Liver (tissue), 3 donors: ENCODE measurements around the gene G6PC1.

Source experiments
- CTCF ChIP-seq: fragments of 150-350 bp; IDR thresholded peaks from 2 replicates; pipeline ENCODE4 v1.5.1; 2017; ENCODE audit warnings: improper control_type of control experiment, low read depth, low read length; ENCODE audit not compliant: missing input control
- EGR1 ChIP-seq, 2 donors: IDR thresholded peaks; 2 replicates each; pipeline ENCODE4 v1.6.1; 2016 to 2018; ENCODE audit warnings: antibody characterized with exemption in 2 of 2, low read depth in 2 of 2
- FOXA1 ChIP-seq: IDR thresholded peaks from 2 replicates; pipeline ENCODE4 v1.6.1; 2016; ENCODE audit warnings: antibody characterized with exemption
- GABPA ChIP-seq, 2 donors: IDR thresholded peaks in 1 of 2; conservative IDR thresholded peaks in 1 of 2; 2 replicates each; pipeline ENCODE4 v1.6.1; 2016; ENCODE audit warnings: antibody characterized with exemption in 2 of 2, mild to moderate bottlenecking in 1 of 2, moderate library complexity in 1 of 2
- HNF4A ChIP-seq, 2 donors: conservative IDR thresholded peaks; 2 replicates each; pipeline ENCODE4 v1.6.1; 2016; ENCODE audit warnings: antibody characterized with exemption in 2 of 2, mild to moderate bottlenecking in 2 of 2
- RAD21 ChIP-seq, 2 donors: IDR thresholded peaks; 2 replicates each; pipeline ENCODE4 v1.6.1; 2016; ENCODE audit warnings: antibody characterized with exemption in 2 of 2, mild to moderate bottlenecking in 2 of 2
- RXRA ChIP-seq, 2 donors: IDR thresholded peaks; 2 replicates each; pipeline ENCODE4 v1.6.1; 2017 to 2018; ENCODE audit warnings: antibody characterized with exemption in 2 of 2, mild to moderate bottlenecking in 1 of 2
- SP1 ChIP-seq: IDR thresholded peaks from 2 replicates; pipeline ENCODE4 v1.6.1; 2018; ENCODE audit warnings: antibody characterized with exemption, mild to moderate bottlenecking
- TAF1 ChIP-seq: conservative IDR thresholded peaks from 2 replicates; pipeline ENCODE4 v1.6.1; 2016; ENCODE audit warnings: antibody characterized with exemption, mild to moderate bottlenecking
- donor health status: healthy.
- donor health status: healthy.

DNA sequence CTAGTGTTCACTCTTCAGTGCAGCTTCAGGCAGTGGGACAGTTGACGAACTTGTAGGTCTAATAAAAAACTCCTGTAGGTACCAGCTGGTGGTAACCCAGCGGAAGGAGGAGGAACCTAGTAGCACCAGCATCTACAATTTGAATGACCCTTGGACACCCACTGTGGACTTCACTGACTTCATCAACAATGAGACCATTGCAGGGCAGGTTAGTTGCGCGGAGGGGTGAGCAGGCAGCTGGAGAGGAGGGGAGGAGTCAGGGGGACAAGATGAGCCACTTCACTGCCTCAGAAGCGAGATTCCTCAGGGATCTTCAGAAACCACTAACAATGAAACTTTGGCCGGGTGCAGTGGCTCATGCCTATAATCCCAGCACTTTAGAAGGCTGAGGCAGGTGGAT is 27.3 kb upstream of the G6PC1 start:
- TF ChIP-seq CTCF, result no peak
- TF ChIP-seq GABPA (IDR thresholded peaks at IDR 0.05 in 1 of 2, conservative IDR thresholded peaks at IDR 0.05 in 1 of 2), result no peak
- TF ChIP-seq RAD21 (IDR thresholded peaks at IDR 0.05), result no peak
- TF ChIP-seq TAF1, result no peak
- TF ChIP-seq RXRA (IDR thresholded peaks at IDR 0.05), result no peak
- TF ChIP-seq FOXA1, result no peak
- TF ChIP-seq SP1, result no peak
- TF ChIP-seq HNF4A (conservative IDR thresholded peaks at IDR 0.05), result no peak
- no peak for TF ChIP-seq EGR1 (IDR thresholded peaks at IDR 0.05; ENCODE audit: low read depth in 2 of 2)
